Lower lobe of right lung (tissue), 2 donors: Measurements from ENCODE around the gene SMYD3. TPM values are rescaled to one million over a fixed set of nuclear protein-coding genes. Genes with fewer than 3 reads are reported as not detected.

Experiments used
- ATAC-seq, 2 donors: fragments of 200-7000 bp; cut with Tn5 transposase; one replicate each; pipeline ENCODE4 v1.9.1; 2020 to 2022; ENCODE audit warnings: mild to moderate bottlenecking in 2 of 2, moderate library complexity in 2 of 2
- DNase-seq: peaks from one replicate; pipeline ENCODE4 v3.0.0-alpha.2; 2020
- H3K27ac ChIP-seq: fragments of 200-600 bp; one replicate; pipeline ENCODE4 v1.8.0; 2022
- H3K27me3 ChIP-seq: fragments of 200-600 bp; one replicate; pipeline ENCODE4 v1.8.0; 2022; ENCODE audit warnings: low read depth
- H3K36me3 ChIP-seq: fragments of 200-600 bp; one replicate; pipeline ENCODE4 v1.8.0; 2022; ENCODE audit warnings: mild to moderate bottlenecking
- H3K4me1 ChIP-seq: fragments of 200-600 bp; one replicate; pipeline ENCODE4 v1.8.0; 2022
- H3K4me3 ChIP-seq: fragments of 200-600 bp; one replicate; pipeline ENCODE4 v1.8.0; 2022; ENCODE audit warnings: mild to moderate bottlenecking
- H3K9me3 ChIP-seq: fragments of 200-600 bp; one replicate; pipeline ENCODE4 v1.8.0; 2022
- intact Hi-C: fragments of 100-400 bp; cut with DNase I; formaldehyde crosslinking; loops from one replicate; pipeline ENCODE4 v1.11.0; 2022
- total RNA-seq: library from RNA; stranded (reverse); fragmentation: NEBNext Ultra II Directional; extraction: Animal tissue kit (Norgen Biotek cat#: 25700); gene quantifications from one replicate; pipeline ENCODE4 v1.2.1, GENCODE V29; 2021
- TF ChIP-seq, protein P1 (sequence below): fragments of 200-600 bp; IDR thresholded peaks from one replicate; pipeline ENCODE4 v1.8.0; 2022; ENCODE audit warnings: antibody characterized with exemption, mild to moderate bottlenecking
- donor health status: DM: no; HTN: yes; CAD: no; lungs with severe emphysema.

The SMYD3 gene
- total RNA-seq, 1 donor from 2014 or later = 20.5 TPM

DNA sequence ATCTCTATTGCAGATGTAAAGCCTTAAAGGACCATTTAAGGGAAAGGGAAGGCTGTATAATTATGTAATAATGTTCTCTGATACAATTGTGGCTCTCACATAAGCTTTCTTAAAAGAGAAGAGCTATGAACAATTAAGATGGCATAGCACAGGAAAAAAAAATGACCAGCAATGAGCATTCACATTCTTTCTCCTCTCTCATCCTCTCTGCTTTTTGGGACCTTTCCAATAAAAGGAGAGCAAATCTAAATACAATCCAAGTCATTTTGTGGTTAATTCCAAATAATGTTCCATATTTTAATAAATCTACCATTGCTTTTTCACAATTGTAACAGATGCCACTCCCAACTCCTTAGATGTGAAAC, 23.5 kb downstream of the SMYD3 start:
- DNase-seq = no peak
- no peak overlapping the region for H3K4me3 ChIP-seq
- TF ChIP-seq, protein P1, sequence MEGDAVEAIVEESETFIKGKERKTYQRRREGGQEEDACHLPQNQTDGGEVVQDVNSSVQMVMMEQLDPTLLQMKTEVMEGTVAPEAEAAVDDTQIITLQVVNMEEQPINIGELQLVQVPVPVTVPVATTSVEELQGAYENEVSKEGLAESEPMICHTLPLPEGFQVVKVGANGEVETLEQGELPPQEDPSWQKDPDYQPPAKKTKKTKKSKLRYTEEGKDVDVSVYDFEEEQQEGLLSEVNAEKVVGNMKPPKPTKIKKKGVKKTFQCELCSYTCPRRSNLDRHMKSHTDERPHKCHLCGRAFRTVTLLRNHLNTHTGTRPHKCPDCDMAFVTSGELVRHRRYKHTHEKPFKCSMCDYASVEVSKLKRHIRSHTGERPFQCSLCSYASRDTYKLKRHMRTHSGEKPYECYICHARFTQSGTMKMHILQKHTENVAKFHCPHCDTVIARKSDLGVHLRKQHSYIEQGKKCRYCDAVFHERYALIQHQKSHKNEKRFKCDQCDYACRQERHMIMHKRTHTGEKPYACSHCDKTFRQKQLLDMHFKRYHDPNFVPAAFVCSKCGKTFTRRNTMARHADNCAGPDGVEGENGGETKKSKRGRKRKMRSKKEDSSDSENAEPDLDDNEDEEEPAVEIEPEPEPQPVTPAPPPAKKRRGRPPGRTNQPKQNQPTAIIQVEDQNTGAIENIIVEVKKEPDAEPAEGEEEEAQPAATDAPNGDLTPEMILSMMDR = no peak
- no peaks in the 10 kb centered on the region for H3K9me3 ChIP-seq
- H3K27ac ChIP-seq = no peak overlapping the region
- H3K27me3 ChIP-seq = no peaks in the 10 kb centered on the region
- ATAC-seq = no peak
- H3K36me3 ChIP-seq = no peaks in the 10 kb centered on the region
- intact Hi-C loops = no loop called here
- no peaks in the 10 kb centered on the region for H3K4me1 ChIP-seq

DNA sequence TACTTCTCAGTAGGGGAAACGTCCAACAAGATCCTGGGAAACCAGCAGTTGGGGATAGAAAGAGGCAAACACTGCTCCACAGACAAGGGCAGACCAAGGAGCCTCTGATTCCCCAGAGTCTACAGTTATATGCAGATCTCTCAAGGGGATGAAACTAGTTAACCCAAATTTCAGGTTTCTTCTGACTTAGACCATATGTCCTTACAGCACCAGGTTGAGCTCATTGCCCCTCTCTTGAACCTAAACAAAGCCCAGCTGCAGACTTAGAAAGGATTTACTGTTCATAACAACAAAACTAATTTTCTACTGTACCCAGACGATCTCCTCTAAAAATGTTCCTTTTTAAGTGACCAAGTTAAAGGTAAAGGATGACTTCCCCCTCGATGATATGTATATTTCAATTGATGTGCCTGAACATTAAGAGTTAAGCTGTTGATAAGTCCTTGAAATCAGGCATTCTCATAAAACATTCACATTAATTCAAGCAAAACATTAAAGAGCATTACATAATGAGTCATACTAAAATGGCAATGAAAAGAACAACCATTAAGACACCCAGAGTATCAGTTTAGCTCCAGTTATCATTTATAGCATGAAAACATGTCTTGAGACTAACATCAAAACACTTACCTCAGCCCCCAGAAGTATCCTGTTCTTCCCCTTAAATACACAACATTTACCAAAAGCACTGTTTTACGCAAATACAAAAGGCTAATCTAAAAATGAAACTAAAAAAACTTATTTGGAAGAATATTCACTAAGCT, 24.1 kb downstream of the SMYD3 start:
- Histone ChIP-seq H3K36me3 (no peaks in the 10 kb centered on the region), H3K27ac (no peak overlapping the region), H3K4me3 (no peak overlapping the region), H3K4me1 (no peaks in the 10 kb centered on the region), H3K9me3 (no peaks in the 10 kb centered on the region), H3K27me3 (no peaks in the 10 kb centered on the region)
- DNase-seq (no peak), ATAC-seq (no peak)
- intact Hi-C loops = no loop called here
- TF ChIP-seq, protein P1 = no peak

DNA sequence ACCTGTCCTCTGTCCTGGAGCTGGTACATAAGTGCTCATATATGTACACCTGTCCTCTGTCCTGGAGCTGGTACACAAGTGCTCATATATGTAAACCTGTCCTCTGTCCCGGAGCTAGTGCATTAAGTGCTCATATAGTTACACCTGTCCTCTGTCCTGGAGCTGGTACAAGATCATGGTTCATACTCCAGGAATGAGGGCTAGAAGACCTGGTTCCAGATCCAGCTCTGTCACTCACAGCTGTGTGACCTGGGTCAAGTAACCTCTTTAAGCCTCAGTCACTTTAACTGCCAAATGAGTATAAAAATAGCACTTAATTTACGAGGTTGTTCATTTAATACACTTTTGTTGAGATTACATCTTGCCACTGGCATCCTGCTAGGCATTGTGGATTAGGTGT, 28.0 kb downstream of the SMYD3 start:
- no peaks in the 10 kb centered on the region for H3K9me3 ChIP-seq
- no peaks in the 10 kb centered on the region for H3K4me1 ChIP-seq
- H3K4me3 ChIP-seq = no peak overlapping the region
- H3K36me3 ChIP-seq = no peaks in the 10 kb centered on the region
- no peak for ATAC-seq
- intact Hi-C loops = no loop called here
- H3K27ac ChIP-seq = no peak overlapping the region
- no peaks in the 10 kb centered on the region for H3K27me3 ChIP-seq
- TF ChIP-seq, protein P1 = no peak
- DNase-seq = no peak

DNA sequence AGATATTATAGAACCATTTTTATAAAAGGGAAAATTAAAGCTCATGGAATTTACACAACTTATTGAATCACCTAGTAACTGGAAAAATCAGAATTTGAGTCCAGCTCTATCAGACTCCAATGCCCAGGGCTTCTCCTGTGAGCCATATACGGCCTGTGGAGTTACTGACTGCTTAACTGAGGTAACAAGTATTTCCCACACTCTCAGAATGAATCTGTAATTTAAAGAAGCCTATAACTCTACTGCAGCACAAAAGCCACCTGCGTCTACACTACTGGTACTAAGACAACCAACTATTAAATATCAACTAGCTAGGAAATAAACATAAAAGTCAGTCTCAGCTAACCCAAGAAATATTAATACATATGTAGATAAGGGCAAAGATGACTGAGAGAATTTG, 29.4 kb downstream of the SMYD3 start:
- Histone ChIP-seq H3K9me3 (no peaks in the 10 kb centered on the region), H3K27ac (no peak overlapping the region), H3K36me3 (no peaks in the 10 kb centered on the region), H3K4me3 (no peak overlapping the region), H3K4me1 (no peaks in the 10 kb centered on the region), H3K27me3 (no peaks in the 10 kb centered on the region)
- ATAC-seq = no peak
- DNase-seq = no peak
- TF ChIP-seq, protein P1 = no peak
- intact Hi-C loops = no loop called here

DNA sequence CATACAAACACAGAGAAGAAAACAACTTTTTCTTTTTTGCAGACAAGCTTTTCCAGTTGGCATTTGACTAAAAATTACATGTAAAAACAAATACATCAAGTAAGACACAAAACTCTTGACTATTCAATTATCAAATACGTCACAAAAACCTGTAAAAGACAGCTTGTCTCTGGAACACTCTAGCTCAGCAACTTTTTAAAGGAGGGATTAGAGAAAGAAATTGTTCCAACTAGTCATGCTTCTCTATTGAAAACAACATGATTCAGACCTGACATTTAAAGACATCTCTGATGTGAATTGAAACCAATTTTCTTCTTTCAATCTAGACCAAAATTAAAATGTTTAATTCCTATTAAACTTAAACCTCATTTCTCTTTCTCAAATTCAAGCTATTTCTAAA, 30.3 kb downstream of the SMYD3 start:
- ATAC-seq (no peak), DNase-seq (no peak)
- Histone ChIP-seq H3K9me3 (no peaks in the 10 kb centered on the region), H3K27ac (no peak overlapping the region), H3K36me3 (no peaks in the 10 kb centered on the region), H3K4me3 (no peak overlapping the region), H3K27me3 (no peaks in the 10 kb centered on the region), H3K4me1 (no peaks in the 10 kb centered on the region)
- intact Hi-C loops = no loop called here
- TF ChIP-seq, protein P1 = no peak
